ENCODE measurements around the gene COL8A1.

Gene COL8A1

GRCh38 chr3:99768126-99768525 is 129.7 kb downstream of the COL8A1 start:
- Histone ChIP-seq H3K4me3 (ENCODE audit: low read depth, low read length) (no peak overlapping the region), H3K27me3 (ENCODE audit: control insufficient read depth, insufficient read depth, low read length) (no peaks in the 10 kb centered on the region), H3K4me1 (ENCODE audit: control insufficient read depth, insufficient read depth, low read length) (peaks cover 2% of the 10 kb centered on the region), H3K36me3 (ENCODE audit: control insufficient read depth, insufficient read depth, low read length) (no peaks in the 10 kb centered on the region), H3K9me3 (ENCODE audit: control insufficient read depth, insufficient read depth, low read length) (no peaks in the 10 kb centered on the region), H3K9ac (ENCODE audit: low read depth, low read length) (no peak overlapping the region)

- Histone ChIP-seq H3K4me1 (ENCODE audit: control insufficient read depth, insufficient read depth, low read length) (peaks cover 2% of the 10 kb centered on the region), H3K9me3 (ENCODE audit: control insufficient read depth, insufficient read depth, low read length) (no peaks in the 10 kb centered on the region)
Observed at GRCh38 chr3:99768808-99769501, 130.6 kb downstream of the COL8A1 start.

GRCh38 chr3:99772171-99772570 is 133.8 kb downstream of the COL8A1 start:
- Histone ChIP-seq H3K36me3 (ENCODE audit: control insufficient read depth, insufficient read depth, low read length) (no peaks in the 10 kb centered on the region), H3K4me3 (ENCODE audit: low read depth, low read length) (no peak overlapping the region), H3K9ac (ENCODE audit: low read depth, low read length) (no peak overlapping the region), H3K4me1 (ENCODE audit: control insufficient read depth, insufficient read depth, low read length) (peaks cover 2% of the 10 kb centered on the region), H3K9me3 (ENCODE audit: control insufficient read depth, insufficient read depth, low read length) (no peaks in the 10 kb centered on the region), H3K27me3 (ENCODE audit: control insufficient read depth, insufficient read depth, low read length) (no peaks in the 10 kb centered on the region)

More at GRCh38 chr3:99768808-99769501, 130.6 kb downstream of the COL8A1 start:
- Histone ChIP-seq H3K4me3 (ENCODE audit: low read depth, low read length) (no peak overlapping the region), H3K9ac (ENCODE audit: low read depth, low read length) (no peak overlapping the region), H3K36me3 (ENCODE audit: control insufficient read depth, insufficient read depth, low read length) (no peaks in the 10 kb centered on the region), H3K27me3 (ENCODE audit: control insufficient read depth, insufficient read depth, low read length) (no peaks in the 10 kb centered on the region)

- H3K9me3 ChIP-seq (ENCODE audit: control insufficient read depth, insufficient read depth, low read length) = no peaks in the 10 kb centered on the region
- no peaks in the 10 kb centered on the region for H3K36me3 ChIP-seq (ENCODE audit: control insufficient read depth, insufficient read depth, low read length)
- no peak overlapping the region for H3K9ac ChIP-seq (ENCODE audit: low read depth, low read length)
- no peaks in the 10 kb centered on the region for H3K27me3 ChIP-seq (ENCODE audit: control insufficient read depth, insufficient read depth, low read length)
- no peak overlapping the region for H3K4me3 ChIP-seq (ENCODE audit: low read depth, low read length)
- peaks cover 2% of the 10 kb centered on the region for H3K4me1 ChIP-seq (ENCODE audit: control insufficient read depth, insufficient read depth, low read length)
Observed at GRCh38 chr3:99772671-99773070, 134.3 kb downstream of the COL8A1 start.

- H3K4me1 ChIP-seq (ENCODE audit: control insufficient read depth, insufficient read depth, low read length) = peaks cover 2% of the 10 kb centered on the region
- H3K9me3 ChIP-seq (ENCODE audit: control insufficient read depth, insufficient read depth, low read length) = no peaks in the 10 kb centered on the region
- no peak overlapping the region for H3K9ac ChIP-seq (ENCODE audit: low read depth, low read length)
- no peaks in the 10 kb centered on the region for H3K27me3 ChIP-seq (ENCODE audit: control insufficient read depth, insufficient read depth, low read length)
- no peaks in the 10 kb centered on the region for H3K36me3 ChIP-seq (ENCODE audit: control insufficient read depth, insufficient read depth, low read length)
- no peak overlapping the region for H3K4me3 ChIP-seq (ENCODE audit: low read depth, low read length)
Observed at GRCh38 chr3:99774467-99774866, 136.1 kb downstream of the COL8A1 start.

- no peak overlapping the region for H3K9ac ChIP-seq (ENCODE audit: low read depth, low read length)
- no peaks in the 10 kb centered on the region for H3K27me3 ChIP-seq (ENCODE audit: control insufficient read depth, insufficient read depth, low read length)
Observed at GRCh38 chr3:99776516-99777209, 138.3 kb downstream of the COL8A1 start.

GRCh38 chr3:99777210-99777549 is 138.8 kb downstream of the COL8A1 start:
- no peaks in the 10 kb centered on the region for H3K4me1 ChIP-seq (ENCODE audit: control insufficient read depth, insufficient read depth, low read length)
- no peaks in the 10 kb centered on the region for H3K36me3 ChIP-seq (ENCODE audit: control insufficient read depth, insufficient read depth, low read length)
- H3K9ac ChIP-seq (ENCODE audit: low read depth, low read length) = no peak overlapping the region
- H3K4me3 ChIP-seq (ENCODE audit: low read depth, low read length) = no peak overlapping the region
- no peaks in the 10 kb centered on the region for H3K9me3 ChIP-seq (ENCODE audit: control insufficient read depth, insufficient read depth, low read length)
- no peaks in the 10 kb centered on the region for H3K27me3 ChIP-seq (ENCODE audit: control insufficient read depth, insufficient read depth, low read length)

More at GRCh38 chr3:99776516-99777209, 138.3 kb downstream of the COL8A1 start:
- no peaks in the 10 kb centered on the region for H3K36me3 ChIP-seq (ENCODE audit: control insufficient read depth, insufficient read depth, low read length)
- no peak overlapping the region for H3K4me3 ChIP-seq (ENCODE audit: low read depth, low read length)
- H3K9me3 ChIP-seq (ENCODE audit: control insufficient read depth, insufficient read depth, low read length) = no peaks in the 10 kb centered on the region
- peaks cover under 1% of the 10 kb centered on the region for H3K4me1 ChIP-seq (ENCODE audit: control insufficient read depth, insufficient read depth, low read length)

- no peaks in the 10 kb centered on the region for H3K4me1 ChIP-seq (ENCODE audit: control insufficient read depth, insufficient read depth, low read length)
- no peak overlapping the region for H3K9ac ChIP-seq (ENCODE audit: low read depth, low read length)
- H3K27me3 ChIP-seq (ENCODE audit: control insufficient read depth, insufficient read depth, low read length) = no peaks in the 10 kb centered on the region
- no peaks in the 10 kb centered on the region for H3K36me3 ChIP-seq (ENCODE audit: control insufficient read depth, insufficient read depth, low read length)
- no peaks in the 10 kb centered on the region for H3K9me3 ChIP-seq (ENCODE audit: control insufficient read depth, insufficient read depth, low read length)
- H3K4me3 ChIP-seq (ENCODE audit: low read depth, low read length) = no peak overlapping the region
Observed at GRCh38 chr3:99777708-99778107, 139.3 kb downstream of the COL8A1 start.

- Histone ChIP-seq H3K9ac (ENCODE audit: low read depth, low read length) (no peak overlapping the region), H3K4me3 (ENCODE audit: low read depth, low read length) (no peak overlapping the region), H3K27me3 (ENCODE audit: control insufficient read depth, insufficient read depth, low read length) (no peaks in the 10 kb centered on the region), H3K9me3 (ENCODE audit: control insufficient read depth, insufficient read depth, low read length) (no peaks in the 10 kb centered on the region), H3K36me3 (ENCODE audit: control insufficient read depth, insufficient read depth, low read length) (no peaks in the 10 kb centered on the region), H3K4me1 (ENCODE audit: control insufficient read depth, insufficient read depth, low read length) (no peaks in the 10 kb centered on the region)
Observed at GRCh38 chr3:99780749-99781148, 142.4 kb downstream of the COL8A1 start.

GRCh38 chr3:99781761-99782160 is 143.4 kb downstream of the COL8A1 start:
- Histone ChIP-seq H3K9me3 (ENCODE audit: control insufficient read depth, insufficient read depth, low read length) (no peaks in the 10 kb centered on the region), H3K9ac (ENCODE audit: low read depth, low read length) (no peak overlapping the region), H3K4me3 (ENCODE audit: low read depth, low read length) (no peak overlapping the region), H3K36me3 (ENCODE audit: control insufficient read depth, insufficient read depth, low read length) (no peaks in the 10 kb centered on the region), H3K4me1 (ENCODE audit: control insufficient read depth, insufficient read depth, low read length) (no peaks in the 10 kb centered on the region), H3K27me3 (ENCODE audit: control insufficient read depth, insufficient read depth, low read length) (no peaks in the 10 kb centered on the region)

- H3K36me3 ChIP-seq (ENCODE audit: control insufficient read depth, insufficient read depth, low read length) = no peaks in the 10 kb centered on the region
- H3K9me3 ChIP-seq (ENCODE audit: control insufficient read depth, insufficient read depth, low read length) = no peaks in the 10 kb centered on the region
- H3K27me3 ChIP-seq (ENCODE audit: control insufficient read depth, insufficient read depth, low read length) = no peaks in the 10 kb centered on the region
- no peak overlapping the region for H3K9ac ChIP-seq (ENCODE audit: low read depth, low read length)
- H3K4me3 ChIP-seq (ENCODE audit: low read depth, low read length) = no peak overlapping the region
- no peaks in the 10 kb centered on the region for H3K4me1 ChIP-seq (ENCODE audit: control insufficient read depth, insufficient read depth, low read length)
Observed at GRCh38 chr3:99783011-99783573, 144.7 kb downstream of the COL8A1 start.

All from iPS-15b (cell line).